GM12873 (cell line): Measurements from ENCODE around the gene DDX46.

ENCODE experiments used
- CTCF ChIP-seq: IDR thresholded peaks from 2 replicates; pipeline ENCODE4 v1.5.1; 2012; ENCODE audit warnings: low read depth, mild to moderate bottlenecking, moderate library complexity, low read length, control low read depth; ENCODE audit not compliant: insufficient read depth; ENCODE audit errors: missing control alignments

The DDX46 gene

DNA sequence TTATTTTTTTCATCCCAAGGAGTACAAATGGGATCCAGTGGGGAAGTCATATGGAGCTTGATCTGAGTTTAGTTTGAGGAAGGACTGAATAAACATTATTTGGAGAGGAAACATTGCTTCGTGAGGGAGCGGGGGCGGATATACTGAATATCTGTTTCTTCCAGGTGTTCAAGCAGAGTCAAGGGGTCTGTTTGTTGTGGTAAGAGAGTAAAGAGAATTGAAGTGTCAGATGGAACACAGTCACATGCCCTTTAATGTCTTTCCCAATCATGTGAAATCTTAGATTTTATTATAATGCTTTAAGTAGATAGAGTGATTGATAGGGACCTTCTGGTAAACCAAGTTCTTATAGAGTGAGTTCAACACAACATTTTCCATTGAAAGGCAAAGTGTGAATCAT lies 33.7 kb downstream of the DDX46 start:
- no peak for TF ChIP-seq CTCF

GRCh38 chr5:134793111-134793510 lies 34.5 kb downstream of the DDX46 start:
- TF ChIP-seq CTCF, result no peak

DNA sequence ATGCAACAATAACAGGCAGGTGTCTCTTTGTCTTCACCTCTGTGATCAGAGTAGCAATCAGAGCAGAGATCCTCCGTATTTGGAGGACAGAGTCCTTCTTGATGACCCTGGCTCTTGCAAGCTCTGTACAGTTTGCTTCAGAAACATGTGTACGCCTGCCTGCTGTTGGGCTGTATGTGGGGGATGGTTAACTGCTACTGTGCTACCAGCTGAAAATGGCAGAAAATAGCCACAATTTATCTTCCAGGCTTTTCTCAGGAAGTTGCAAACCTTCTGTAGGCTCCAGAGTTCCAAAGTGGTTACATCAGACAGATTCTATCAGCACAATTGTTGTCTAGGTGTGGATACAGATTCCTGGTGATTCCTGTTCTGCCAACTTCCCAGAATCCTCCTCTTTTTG lies 35.5 kb downstream of the DDX46 start:
- no peak for TF ChIP-seq CTCF

DNA sequence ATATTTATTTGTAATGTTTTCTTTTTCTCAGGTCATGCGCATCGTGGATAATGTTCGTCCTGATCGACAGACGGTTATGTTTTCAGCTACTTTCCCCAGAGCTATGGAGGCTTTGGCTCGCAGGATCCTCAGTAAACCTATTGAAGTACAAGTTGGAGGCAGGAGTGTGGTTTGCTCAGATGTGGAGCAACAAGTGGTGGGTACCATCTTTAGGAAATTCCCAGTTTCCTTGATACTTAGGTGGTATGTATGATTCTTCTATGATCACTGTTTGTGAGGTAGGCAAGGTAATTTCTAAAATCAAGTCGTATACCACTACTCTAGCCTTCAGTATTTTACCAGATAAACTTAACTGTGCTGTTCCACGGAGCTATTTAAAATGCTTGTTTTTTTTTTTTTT lies 36.2 kb downstream of the DDX46 start:
- no peak for TF ChIP-seq CTCF

- TF ChIP-seq CTCF, result no peak
Measured at GRCh38 chr5:134798468-134798867, 39.9 kb downstream of the DDX46 start.

GRCh38 chr5:134803821-134804220 lies 45.2 kb downstream of the DDX46 start:
- no peak for TF ChIP-seq CTCF

- TF ChIP-seq CTCF, result no peak
Measured at GRCh38 chr5:134813407-134813806, 54.8 kb downstream of the DDX46 start.
